Medulla oblongata (tissue), 1 donor: Measurements from ENCODE around the gene PRKACB.
"Not testable (repeated sequence)": the region's sequence is repeated elsewhere in the genome, so short reads cannot be mapped to it uniquely, and the experiment has no call there.

Source experiments
- DNase-seq: peaks from one replicate; pipeline ENCODE4 v3.0.0-alpha.2; 2015; ENCODE audit errors: extremely low spot score

The PRKACB gene

GRCh38 chr1:84269306-84269705 lies 125.2 kb downstream of the PRKACB start:
- DNase-seq, result no peak

- no peak for DNase-seq
These were observed 127.5 kb downstream of the PRKACB start for GRCh38 chr1:84271441-84272151.

DNA sequence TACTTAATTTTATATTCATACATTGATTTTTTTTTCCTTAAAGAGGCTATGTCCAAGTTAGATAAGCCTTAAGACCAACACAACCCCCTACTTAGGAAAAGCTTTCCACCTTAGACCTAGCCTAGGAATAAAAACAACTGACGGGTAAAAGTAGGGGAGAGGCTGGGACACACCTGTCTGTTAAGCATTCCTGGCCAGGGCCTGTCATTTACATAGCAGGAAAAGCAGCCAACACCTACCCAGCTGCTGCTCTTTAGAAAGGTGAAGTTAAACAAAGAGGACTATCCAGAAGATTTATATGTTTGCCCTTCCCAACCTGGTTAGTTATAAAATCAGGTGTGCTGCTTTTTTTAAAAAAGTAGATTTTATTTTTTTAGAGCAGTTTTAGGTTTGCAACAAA lies 128.3 kb downstream of the PRKACB start:
- DNase-seq, result no peak

GRCh38 chr1:84277343-84278059 lies 133.4 kb downstream of the PRKACB start:
- DNase-seq, result no peak

- DNase-seq, result no peak
These were observed 134.8 kb downstream of the PRKACB start for GRCh38 chr1:84278905-84279304.

- no peak for DNase-seq
These were observed 136.8 kb downstream of the PRKACB start for GRCh38 chr1:84280912-84281311.

DNA sequence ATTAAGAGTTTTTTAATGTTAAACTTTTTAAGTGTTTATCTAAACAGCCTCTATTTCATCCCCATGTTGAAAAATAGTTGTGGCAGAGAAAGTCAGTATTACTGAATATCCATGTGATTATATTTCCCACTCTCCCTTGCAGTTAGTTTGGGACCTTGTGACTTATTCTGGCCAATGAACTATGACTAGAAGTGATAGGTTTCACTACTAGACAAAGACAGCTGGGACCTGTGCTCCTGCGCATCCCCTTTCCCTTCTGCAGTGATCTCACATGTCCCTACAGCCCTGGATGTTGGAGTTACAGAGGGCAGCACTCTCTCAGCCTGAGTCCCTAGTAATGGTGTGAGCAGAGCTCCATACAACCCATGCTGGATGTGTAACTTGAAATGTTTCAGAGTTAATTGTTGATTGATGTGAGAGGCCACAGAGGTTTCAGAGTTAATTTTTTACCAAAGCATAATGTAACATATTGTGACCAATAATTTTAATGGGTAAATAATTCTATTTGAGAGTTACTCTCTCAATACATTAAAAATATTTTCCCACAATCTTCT lies 138.8 kb downstream of the PRKACB start:
- no peak for DNase-seq

DNA sequence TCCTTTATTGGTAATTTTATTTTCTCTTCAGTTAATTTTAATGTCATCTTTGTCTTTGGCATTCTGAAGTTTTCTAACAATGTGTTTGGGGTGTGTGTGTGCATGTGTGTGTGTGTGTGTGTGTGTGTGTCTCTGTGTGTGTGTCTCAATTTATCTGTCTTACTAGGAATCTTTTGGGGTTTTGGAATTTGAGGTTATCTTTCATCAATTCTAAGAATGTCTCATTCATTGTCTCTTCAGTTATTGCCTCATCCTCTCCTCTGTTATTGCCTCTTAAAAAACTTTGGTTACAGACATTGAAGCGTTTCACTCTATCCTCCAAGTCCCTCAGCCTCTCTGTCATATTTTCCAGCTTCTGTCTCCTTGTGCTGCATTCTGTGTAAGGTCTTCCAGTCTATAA lies 139.3 kb downstream of the PRKACB start:
- no peak for DNase-seq

DNA sequence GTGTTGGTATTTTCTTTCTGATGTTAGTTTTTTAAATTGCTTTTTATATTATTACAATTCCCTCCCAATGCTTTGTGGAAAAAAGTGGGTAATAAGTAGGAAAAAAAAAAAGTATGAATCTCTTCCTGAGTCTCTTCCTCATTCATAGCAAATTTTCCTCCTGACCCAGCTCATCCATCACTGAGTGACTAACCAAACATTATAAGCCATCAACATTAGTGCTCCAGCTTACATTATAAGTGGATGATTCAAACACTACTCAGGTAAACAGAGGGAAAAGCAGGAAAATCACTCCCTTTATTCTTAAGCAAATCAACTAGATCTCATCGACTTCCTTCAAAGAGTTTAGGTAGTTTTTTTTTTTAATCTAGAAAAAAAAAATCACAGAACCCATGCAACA lies 142.0 kb downstream of the PRKACB start:
- DNase-seq, result no peak

DNA sequence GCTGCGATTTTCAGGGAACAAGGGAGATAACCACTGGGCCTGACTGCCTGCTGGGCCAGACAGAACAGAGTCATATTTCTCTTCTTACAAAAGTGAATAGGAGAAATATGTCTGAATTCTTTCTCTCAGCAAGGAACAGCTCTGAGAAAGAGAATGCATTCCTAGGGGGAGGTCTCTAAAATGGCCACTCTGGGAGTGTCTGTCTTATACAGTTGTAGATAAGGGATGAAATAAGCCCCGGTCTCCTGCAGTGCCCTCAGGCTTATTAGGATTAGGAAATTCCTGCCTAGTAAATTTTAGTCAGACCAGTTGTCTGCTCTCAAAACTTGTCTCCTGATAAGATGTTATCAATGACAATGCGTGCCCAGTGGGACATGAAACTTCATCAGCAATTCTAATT lies 143.3 kb downstream of the PRKACB start:
- DNase-seq, result not testable (repeated sequence)
